Renal cortical epithelial cell (primary cell): ENCODE results near the gene LRP1B. TPM values are rescaled to one million over a fixed set of nuclear protein-coding genes. Genes with fewer than 3 reads are reported as not detected.
A peak's percentile ranks its signal among the peaks of the same experiment; 100 is the strongest.

ENCODE experiments used
- DNase-seq: peaks from one replicate; pipeline ENCODE4 v3.0.0-alpha.2; 2011; ENCODE audit warnings: low read depth
- total RNA-seq: library from RNA; depleted of rRNA; stranded (reverse); fragments of >200 nt; gene quantifications from 2 replicates; pipeline ENCODE4 v1.2.3, GENCODE V29; 2014

Gene LRP1B
- total RNA-seq, 1 donor from 2014 or later: 4.3 TPM

DNA sequence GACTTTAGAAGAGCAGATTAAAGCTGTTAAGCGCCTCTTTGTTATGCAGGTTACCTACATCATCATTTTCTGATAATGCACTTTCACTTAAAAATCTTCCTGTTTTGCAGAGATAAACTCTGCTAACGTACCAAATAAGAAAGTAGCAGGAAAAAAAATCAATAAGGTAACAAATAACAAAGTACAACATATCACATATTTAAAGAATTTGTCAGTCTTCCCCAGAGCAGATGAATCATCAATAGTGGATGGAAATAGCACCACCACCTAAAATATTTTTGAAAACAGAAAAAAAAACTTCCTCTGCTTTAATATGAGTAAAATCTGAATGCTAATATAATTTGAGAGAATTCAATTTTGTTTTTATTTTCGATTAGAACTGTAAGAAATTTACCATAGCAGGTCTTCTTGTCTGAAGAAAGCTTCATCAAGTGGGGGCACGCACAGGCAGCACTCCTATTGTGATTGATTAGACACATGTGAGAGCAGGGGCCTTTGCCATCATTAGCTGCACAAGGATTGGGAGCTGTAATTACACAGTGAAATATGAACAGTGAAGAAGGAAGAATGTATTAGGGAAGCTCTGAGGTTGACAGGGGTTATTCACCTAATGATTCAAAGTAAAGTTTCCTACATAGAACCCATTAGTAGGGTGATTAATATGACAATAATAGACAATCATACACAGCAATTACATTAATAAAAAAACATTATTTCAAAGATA is 1279.4 kb downstream of the LRP1B start:
- no peak for DNase-seq

DNA sequence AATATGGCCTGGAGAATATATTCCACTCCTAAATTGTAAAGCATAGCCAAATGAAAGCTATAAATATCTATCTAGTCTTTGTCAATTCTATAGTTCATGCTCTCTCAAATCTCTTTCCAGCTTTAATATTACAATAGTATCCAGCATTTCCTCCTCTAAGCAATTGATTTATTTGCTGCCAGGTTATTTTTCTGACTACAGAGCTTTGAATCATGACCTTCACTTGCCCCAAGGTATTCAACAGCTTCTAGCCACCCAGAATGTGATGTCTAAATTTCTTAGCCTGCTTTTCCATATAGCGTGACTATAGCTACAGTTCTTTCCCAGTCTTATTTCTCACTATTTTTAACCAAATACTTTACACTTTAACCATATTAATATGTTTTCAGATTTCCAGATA is 1287.6 kb downstream of the LRP1B start:
- DNase-seq: peak; percentile 4

DNA sequence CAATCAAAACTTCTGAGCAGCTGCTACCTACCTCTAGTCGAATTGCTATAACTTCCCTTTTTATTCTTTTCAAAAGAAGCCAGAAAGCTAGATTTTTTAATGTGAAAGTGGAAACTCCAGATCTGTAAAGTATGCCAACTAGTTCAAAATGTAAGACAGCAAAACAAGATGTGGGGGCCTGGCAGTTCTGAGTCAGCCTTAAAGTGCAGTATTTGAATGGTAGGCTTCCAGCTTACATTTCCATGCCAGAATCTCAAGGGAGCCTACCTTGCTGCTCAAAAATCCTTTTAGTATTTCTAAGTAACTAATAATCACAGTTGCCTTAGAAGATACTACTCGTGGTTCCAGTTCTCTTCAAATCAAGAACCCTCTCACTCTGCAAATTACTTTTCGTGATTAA is 1288.7 kb downstream of the LRP1B start:
- DNase-seq: peak; percentile 11

DNA sequence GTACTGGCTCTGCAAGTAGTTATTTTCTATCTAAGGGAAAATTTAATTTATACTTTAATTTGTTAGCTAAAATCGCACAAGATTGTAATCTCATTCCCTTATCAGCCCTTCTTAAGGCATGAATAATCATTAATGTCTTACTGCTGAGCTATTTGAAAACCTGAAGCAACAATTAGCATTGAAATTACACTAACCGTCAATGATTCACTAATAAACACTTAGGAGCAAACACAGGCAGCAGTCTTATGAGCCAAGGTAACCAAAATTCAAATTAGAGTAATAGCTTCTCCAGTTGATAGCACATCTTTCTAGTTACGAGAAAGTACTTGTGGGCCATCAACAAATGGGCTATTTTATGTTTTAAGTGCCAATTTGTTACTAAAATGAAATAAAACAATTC is 1289.7 kb downstream of the LRP1B start:
- peak; percentile 86 for DNase-seq

DNA sequence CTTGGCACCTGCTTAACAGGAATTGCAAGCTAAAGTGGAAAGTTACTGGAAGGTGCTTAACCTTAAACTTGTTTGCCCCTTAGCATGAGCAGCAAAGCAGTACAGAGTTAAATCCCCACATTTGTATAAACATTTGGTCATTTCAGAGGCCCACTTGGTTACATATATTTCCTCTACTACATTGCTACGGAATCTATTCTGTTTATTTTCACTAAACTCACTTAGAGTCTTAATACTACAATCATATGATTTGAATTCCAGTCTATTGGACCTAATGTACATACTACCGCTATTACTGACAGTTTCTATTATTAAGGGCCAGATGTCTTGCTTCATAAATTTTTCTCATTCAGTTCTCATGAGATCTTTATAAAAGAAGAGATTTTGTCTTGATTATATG is 1294.0 kb downstream of the LRP1B start:
- DNase-seq: peak; percentile 1

DNA sequence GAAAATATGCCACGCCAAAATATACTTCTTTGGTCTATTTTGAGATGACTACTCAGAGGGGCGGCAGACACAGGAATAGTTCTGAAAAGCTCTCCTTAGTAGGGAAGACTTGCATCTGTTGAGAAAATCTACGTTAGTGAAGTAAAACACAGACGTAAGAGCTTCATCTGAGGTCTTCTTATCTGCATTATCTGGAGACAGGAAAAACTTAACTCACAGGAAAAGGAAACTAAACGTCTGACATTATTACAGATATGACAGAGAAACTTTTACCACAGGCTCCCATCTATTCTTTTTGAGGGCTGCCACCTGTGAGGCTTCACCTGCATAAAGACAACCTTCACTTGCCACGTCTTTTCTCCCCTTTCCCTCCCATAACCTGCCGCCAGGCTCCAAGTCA is 1295.7 kb downstream of the LRP1B start:
- DNase-seq: no peak

DNA sequence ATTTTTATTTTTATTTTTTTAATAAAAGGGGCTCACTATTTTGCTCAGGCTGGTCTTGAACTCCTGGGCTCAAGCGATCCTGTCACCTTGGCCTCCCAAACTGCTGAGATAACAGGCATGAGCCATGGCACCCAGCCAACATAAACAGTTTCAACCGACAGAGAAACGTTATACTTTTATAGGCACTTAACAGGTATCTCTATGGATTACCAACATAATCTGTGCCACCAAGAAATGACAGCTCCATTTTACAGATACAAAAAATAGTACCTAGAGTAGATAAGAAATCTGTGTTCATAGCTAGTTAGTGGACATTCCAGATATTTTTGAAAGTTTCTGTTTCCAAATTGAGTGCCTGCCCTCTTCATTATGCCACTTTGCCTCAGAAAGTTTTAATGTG is 1316.7 kb downstream of the LRP1B start:
- no peak for DNase-seq

DNA sequence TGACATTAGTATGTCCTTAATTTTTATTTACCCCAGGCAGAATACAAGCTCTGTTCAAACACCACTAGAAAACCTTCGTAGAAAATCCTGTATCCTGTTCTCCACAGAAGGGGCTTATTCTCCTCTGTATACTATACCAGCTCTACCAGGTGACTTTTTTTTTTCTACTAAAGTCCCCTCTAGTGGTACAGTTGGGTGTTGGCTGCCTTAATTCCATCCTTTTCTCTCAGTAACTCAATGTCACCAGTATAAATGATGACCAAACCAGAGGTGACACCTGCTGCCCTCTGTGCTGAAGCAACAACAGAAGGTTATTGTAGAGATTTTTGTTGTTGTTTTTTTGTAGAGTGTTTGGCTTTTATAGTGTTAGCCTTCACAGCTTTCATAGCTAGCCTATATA is 1322.0 kb downstream of the LRP1B start:
- no peak for DNase-seq

DNA sequence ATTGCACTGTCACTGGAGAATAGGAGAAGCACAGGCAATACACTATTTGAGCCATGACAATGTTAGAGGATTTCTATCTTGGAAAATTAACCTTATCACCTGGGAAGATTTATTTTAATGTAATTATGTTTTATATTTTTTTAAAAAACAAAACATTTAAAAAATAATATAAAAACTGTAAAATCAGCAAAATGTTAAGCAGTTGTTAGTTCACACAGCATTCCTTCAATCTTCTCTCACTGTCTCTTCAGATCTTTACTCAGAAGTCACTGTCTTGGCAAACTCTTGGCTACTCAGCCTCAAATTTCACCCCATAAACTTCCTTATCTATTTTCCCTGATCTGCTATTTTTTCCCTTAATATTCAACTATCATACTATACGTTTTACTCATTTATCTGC is 1322.6 kb downstream of the LRP1B start:
- DNase-seq: no peak

DNA sequence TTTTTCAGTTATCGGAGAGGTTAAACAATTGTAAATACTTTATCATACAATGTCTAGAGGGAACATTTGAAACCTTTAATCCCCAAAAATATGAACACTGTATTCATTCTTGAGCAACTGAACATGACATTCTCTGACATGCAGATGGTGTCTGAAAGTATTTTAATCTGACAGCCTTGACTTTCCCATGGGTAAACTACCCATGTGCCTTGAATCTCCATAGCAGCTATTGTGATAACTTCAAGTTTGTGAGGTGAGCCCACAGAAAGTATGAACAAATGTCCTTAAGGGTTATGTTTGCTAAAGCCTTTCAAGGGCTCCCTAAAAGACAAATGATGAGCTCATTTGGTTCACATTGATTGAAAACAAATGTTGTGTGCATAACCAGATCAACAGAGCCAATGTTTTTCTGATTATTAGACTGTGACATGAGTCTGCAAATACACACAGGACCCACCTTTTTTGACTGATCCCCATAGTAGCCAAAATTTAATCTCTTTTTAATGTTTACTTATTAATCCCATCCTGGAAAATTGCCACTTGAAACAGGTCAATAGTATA is 1326.0 kb downstream of the LRP1B start:
- no peak for DNase-seq

DNA sequence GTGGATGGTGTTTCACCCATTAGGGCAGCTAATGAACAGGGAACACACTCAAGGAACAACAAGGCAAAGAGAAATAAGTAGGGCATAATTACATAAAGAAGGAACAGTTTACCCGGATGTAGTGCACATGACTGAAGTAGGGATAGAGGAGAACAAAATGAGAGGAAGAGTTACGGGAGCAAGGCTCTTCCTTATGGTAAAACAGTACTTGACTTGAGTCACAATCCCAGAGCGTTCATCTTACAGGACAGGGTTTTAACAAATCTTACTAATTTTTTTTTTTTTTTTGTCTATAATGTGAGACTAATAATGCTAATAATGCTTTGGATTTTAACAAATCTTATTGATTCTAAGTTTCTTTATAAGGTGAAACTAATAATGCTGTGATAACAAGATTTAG is 1329.5 kb downstream of the LRP1B start:
- no peak for DNase-seq

DNA sequence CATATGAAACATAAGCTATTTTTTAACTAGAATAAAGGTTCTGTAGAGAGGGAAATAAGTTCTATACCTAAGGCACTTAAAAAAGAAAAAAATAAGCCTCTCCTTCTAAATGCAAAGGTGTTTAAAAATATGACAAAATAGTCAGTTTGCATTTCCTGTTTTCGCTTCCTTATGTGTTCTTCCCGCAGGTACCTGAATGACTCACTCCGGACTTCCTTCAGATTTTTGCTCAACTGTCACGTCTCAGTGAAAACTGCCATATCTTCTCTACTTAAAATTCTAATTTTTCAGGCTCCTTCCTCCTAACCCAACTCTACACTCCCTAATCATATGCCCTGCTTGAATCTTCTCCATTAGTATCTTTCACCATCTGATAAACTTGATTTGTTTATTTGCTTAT is 1333.1 kb downstream of the LRP1B start:
- peak; percentile 21 for DNase-seq

DNA sequence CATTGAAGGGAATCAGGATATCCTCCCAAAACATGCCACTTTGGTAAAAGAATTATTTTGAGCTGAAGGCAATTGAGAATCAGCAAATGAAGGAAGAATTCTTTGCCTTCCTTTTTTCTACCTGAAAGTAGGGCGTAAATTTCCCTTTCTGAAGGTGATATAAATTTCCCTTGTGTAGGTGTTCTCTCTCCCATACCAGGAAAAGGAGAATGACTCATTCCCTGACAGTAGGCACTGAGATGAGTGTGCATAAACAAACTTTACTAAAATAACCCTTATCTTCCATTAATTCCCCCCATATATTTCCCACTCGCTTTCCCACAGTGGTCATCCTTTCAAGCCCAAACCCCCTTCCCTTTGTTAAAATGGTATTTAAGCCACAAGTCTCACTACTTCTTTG is 1339.0 kb downstream of the LRP1B start:
- DNase-seq: no peak

DNA sequence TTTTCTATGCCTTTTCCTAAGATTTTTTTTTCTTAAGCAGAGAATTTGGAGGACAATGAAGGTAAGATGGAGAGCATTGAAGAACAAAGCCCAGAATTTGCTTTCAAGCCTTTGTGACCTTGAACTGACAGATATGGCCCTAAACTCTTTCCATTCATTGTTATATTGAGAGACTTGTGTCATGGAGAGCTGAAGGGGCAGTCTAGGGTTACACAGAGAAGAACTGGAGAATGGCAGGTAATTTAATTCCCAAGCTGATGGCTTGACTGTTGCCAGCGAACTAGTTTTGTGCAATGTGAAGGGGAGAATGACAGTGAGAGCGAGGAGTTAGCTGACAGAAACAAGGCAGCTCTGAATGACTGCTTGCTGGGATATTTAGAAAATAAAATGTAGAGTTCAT is 1344.2 kb downstream of the LRP1B start:
- DNase-seq: no peak

DNA sequence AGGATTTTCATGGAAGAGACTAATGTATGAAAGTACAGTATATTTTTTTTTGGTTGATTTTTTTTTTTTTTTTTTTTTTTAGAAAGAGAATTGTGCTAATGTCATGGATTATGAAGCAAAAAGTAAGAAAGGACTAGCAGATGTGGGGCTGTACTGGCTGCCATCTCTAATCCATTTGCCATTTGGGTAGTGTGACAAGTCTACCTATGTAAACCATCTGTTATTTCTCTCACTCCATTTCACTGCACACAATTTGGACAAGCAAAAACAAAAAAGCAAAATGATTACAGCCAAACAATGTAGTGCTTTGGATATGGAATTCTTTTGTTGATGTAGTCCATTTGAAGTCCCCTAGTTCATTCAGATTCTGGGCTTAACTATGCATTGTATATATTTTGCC is 1355.4 kb downstream of the LRP1B start:
- no peak for DNase-seq

DNA sequence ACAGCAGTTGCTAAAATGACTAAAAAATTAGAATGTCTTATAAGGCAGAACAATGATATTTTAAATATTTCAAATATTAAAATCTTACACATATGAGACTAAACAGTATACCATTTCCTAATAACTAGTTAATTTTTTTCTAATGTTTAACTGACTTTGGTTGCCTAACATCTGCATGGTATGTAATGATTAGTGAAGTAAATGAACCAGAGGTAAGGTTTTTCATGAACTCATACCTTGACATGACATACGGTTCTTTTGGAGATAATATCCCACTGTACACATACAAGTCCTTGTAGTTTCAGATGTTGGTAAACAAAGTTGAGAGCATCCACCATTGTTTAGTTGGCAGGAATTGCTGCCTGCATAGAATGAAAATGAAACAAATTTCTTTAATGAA is 1360.2 kb downstream of the LRP1B start:
- DNase-seq: peak; percentile 2

DNA sequence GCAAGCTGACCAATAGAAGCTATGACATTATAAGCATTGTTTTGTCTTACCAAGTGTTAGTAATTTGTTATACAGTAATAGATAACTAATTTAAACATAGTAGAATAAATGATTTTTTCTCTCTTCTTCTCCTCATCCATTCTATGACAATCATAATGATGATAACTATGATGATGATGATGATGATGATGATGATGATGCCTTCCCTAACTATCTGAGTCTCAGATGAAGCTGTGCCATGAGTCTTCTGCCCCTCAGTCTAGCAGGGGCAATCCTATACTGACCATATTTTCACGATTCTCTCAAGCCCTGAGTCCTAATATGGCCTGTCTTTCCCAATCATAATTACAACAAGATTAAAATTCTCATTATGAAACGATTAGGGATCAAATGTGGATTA is 1369.0 kb downstream of the LRP1B start:
- DNase-seq: no peak

DNA sequence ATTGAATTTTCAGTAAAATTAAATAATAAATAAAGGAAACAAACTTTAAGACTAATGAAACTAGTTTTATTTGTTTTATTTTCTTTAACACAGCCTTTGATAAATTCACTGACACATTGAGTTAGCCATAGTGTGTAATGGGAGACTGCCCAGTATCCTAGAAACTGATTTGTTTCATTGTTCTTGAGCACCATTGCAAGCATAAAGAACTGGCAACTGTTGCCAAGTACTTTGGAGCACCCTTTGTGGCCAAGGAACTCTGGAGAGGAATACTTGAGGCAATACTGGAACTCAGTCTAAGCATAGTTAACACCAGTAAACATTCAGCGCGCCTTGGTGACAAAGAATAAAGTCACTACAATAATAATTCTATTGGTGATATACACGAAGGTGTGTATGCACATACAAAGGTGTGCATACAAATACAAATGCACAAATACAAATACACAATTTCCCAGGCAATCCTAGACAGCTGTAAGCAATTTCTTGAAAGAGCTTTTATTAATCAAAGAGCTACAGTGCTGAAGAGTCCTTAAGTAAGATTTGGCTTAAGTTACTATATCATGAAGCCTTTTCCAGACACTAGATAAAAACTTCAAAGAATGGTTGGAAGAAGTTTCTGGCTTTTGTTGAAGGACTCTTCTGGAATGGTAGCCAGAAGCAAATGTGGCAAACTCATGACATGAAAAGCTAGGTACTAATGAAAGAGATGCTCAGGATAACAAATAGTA is 1371.2 kb downstream of the LRP1B start:
- DNase-seq: peak; percentile 73

DNA sequence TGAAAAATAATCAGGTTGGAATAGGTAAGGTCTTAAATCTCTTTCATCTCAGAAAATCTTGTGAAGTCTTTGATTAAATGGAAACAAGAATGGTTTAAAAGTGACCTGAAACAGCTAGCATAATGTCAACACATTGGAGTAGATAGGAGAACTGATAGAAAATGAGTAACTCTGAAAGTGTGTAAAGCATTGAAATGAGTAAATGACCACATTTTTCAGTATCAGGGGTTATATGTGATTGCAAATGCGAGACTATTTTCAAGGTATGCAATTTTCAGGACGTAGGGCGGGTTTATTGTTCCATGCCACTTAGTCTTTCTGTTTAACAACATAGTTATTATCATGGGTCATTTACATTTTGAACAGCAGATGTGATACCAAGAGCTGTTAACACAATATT is 1383.2 kb downstream of the LRP1B start:
- DNase-seq: no peak

DNA sequence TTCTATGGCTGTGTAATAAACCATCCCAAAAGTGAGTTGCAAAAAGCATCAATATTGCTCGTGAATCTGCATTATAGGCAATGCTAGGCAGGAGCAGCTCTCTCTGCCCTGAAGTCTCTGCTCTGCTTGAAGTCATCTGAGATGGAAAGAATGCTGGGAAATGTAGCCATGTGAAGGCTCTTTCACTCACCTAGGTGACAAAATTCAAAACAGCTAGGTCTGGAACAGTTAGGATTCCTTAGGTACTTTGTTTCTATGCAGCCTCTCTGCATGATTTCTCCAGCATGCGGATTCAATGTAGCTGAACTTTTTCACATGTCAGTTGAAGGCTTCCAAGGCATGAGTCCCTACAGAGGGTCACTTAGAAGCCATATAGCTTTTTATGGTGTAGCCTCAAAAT is 1383.7 kb downstream of the LRP1B start:
- DNase-seq: no peak

DNA sequence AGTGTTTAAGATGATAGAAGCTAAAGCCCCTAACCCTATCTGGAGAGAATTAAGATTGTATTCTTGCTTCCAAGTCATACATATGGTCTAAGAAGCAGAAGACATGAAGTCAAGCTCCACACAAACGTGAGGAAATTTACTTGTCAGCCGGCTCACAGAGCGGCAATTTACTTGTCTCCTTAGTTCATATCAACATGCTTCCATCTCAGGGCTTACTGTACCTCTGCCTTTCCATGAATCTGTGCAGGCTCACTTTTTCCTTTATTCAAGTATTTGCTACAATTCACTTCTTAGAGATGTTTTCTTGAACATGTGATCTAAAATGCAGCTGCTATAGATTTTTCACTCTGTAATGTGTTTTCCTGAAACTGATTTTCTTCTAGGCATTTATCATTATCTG is 1386.4 kb downstream of the LRP1B start:
- no peak for DNase-seq

DNA sequence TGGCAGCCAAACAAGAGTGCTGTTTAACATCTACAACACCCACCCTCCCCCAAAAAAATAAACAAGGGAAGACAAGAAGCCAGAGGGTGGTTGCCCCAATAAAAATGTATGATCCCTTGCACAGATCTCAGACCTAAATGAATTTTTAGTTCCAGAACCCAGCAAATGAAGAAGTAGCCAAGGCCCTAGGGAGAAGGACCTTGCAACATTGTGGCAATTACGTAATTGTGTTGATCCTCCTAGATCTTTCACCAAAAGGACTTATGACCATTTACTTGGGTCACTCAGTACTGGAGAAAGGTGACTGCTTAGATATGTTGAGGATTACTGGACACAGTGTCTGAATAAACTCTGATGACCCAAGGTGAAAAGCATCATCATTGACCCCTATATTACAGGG is 1393.8 kb downstream of the LRP1B start:
- no peak for DNase-seq

DNA sequence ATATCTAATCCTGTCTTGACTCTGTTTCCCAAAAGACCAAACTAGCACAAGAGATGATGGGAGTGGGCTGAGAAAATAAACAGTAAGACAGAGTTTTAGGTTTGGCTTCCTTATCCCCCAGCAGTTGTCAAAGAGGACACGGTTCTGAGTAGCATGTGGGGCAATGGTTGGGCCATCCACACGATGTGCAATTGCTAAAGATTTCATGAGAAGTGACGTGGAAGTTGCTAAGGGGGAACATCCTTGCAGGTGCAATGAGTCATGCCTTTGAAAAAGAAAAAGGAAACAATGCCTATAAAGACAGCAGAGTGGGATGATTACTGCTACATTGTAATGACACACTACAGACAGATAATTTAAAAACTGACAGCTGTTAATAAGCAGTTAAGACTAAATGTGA is 1395.8 kb downstream of the LRP1B start:
- DNase-seq: no peak
